Lower leg skin (tissue), 4 donors: Measurements from ENCODE around the gene ST6GAL1. TPM values are rescaled to one million over a fixed set of nuclear protein-coding genes. Genes with fewer than 3 reads are reported as not detected.
"Not testable (repeated sequence)": the region's sequence is repeated elsewhere in the genome, so short reads cannot be mapped to it uniquely, and the experiment has no call there.

ENCODE experiments used
- DNase-seq, 2 donors: peaks; one replicate each; pipeline ENCODE4 v3.0.0-alpha.2; 2019; ENCODE audit warnings: low spot score in 2 of 2
- H3K4me3 ChIP-seq: fragments of 200-600 bp; sonication (generic); 2 replicates; pipeline ENCODE4 v1.5.1; 2017; ENCODE audit warnings: mild to moderate bottlenecking, low read depth; ENCODE audit not compliant: poor library complexity, severe bottlenecking
- CTCF ChIP-seq, 3 donors: fragments of 450-650 bp; IDR thresholded peaks; one replicate each; pipeline ENCODE4 v1.5.1; 2016; ENCODE audit warnings: antibody characterized with exemption in 3 of 3, mild to moderate bottlenecking in 3 of 3, moderate library complexity in 2 of 3
- POLR2A ChIP-seq, 2 donors: fragments of 450-650 bp; IDR thresholded peaks; one replicate each; pipeline ENCODE4 v1.6.1; 2016 to 2017; ENCODE audit warnings: antibody characterized with exemption in 2 of 2, mild to moderate bottlenecking in 1 of 2, moderate library complexity in 1 of 2
- WGBS, 2 donors: methylation state at CpG; one replicate each; pipeline ENCODE4 v1.1.5; 2018; 5-methylcytosine and 5-hydroxymethylcytosine counted together
- intact Hi-C: fragments of 100-400 bp; cut with DNase I; formaldehyde crosslinking; loops from one replicate; pipeline ENCODE4 v1.15.0; 2023; ENCODE audit warnings: low total_unique reads
- total RNA-seq, 4 donors: library from RNA; depleted of rRNA; stranded (reverse); fragments of >200 nt; gene quantifications; one replicate each; pipeline ENCODE4 v1.1.0, GENCODE V29; 2016

Gene ST6GAL1
- total RNA-seq, 4 donors from 2014 or later = 12.8 to 44.5 (median 25.2) TPM

- TF ChIP-seq CTCF (IDR thresholded peaks at IDR 0.05) (no peak), POLR2A (IDR thresholded peaks at IDR 0.05) (no peak)
- H3K4me3 ChIP-seq = no peak overlapping the region
- intact Hi-C loops = no loop called here
- WGBS, 2 donors = 82% methylated on average over 5 of the region's 5 CpGs
- DNase-seq = no peak
These were observed 43.9 kb upstream of the ST6GAL1 start for GRCh38 chr3:186886202-186886981.

GRCh38 chr3:186887507-186887938 lies 42.8 kb upstream of the ST6GAL1 start:
- WGBS, 2 donors = 40 to 63% methylated on average over 1 to 2 of the region's 5 CpGs
- H3K4me3 ChIP-seq, intact Hi-C loops, DNase-seq: not testable (repeated sequence)

GRCh38 chr3:186888569-186888968 lies 41.8 kb upstream of the ST6GAL1 start:
- no peak for TF ChIP-seq CTCF (IDR thresholded peaks at IDR 0.05)
- no peak for TF ChIP-seq POLR2A (IDR thresholded peaks at IDR 0.05)
- no peak overlapping the region for H3K4me3 ChIP-seq
- intact Hi-C loops = no loop called here
- WGBS, 2 donors = 24 to 37% methylated on average over 6 of the region's 6 CpGs
- no peak for DNase-seq

DNA sequence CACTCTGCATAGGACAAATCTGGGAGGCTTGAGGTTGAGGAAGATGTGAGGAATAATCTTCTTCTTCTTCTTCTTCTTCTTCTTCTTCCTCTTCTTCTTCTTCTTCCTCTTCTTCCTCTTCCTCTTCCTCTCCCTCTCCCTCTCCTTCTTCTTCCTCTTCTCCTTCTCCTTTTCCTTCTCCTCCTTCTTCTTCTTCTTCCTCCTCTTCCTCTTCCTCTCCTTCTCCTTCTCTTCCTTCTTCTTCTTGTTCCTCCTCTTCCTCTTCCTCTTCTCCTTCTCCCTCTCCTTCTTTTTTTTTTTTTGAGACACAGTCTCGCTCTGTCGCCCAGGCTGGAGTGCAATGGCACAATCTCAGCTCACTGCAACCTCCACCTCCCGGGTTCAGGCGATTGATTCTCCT lies 40.6 kb upstream of the ST6GAL1 start:
- WGBS, 2 donors = 92 to 98% methylated on average over 4 of the region's 4 CpGs
- intact Hi-C loops, H3K4me3 ChIP-seq, DNase-seq: not testable (repeated sequence)

GRCh38 chr3:186890911-186891310 lies 39.4 kb upstream of the ST6GAL1 start:
- intact Hi-C loops = no loop called here
- H3K4me3 ChIP-seq = no peak overlapping the region
- TF ChIP-seq POLR2A (IDR thresholded peaks at IDR 0.05) (no peak), CTCF (IDR thresholded peaks at IDR 0.05) (no peak)
- DNase-seq = no peak

GRCh38 chr3:186893071-186893470 lies 37.3 kb upstream of the ST6GAL1 start:
- DNase-seq, H3K4me3 ChIP-seq, intact Hi-C loops: not testable (repeated sequence)
- 40% methylated on average over 2 of the region's 2 CpGs; no CpG with 5 or more reads in 1 of the 2 donors for WGBS, 2 donors

DNA sequence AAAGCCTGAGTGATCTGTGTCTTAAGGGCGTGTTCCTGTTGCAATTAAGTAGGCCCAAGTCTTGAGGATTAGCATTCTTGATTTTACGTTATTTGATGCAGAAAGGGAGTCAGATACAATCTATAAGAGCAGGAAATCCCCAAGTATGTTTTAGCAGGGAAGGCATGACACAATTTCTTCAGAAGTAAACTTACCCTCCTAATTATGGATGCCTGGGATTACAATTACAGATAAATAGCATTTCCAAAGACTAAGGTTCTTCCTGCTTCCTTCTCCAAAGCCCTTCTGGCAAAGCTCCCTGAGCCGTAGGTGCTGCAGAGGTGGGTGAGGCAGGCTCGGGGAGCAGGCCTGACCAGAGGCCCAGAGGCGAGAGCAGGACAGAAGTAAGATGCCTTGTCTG lies 34.9 kb upstream of the ST6GAL1 start:
- no peak overlapping the region for H3K4me3 ChIP-seq
- TF ChIP-seq CTCF (IDR thresholded peaks at IDR 0.05) (no peak), POLR2A (IDR thresholded peaks at IDR 0.05) (no peak)
- 64 to 79% methylated on average over 5 of the region's 5 CpGs for WGBS, 2 donors
- intact Hi-C loops = no loop called here
- DNase-seq = no peak
